ENCODE results near the gene C2.
A peak's percentile ranks its signal among the peaks of the same experiment; 100 is the strongest.

Gene C2

GRCh38 chr6:31900917-31901414 lies 26.6 kb upstream of the C2 start:
- peak overlapping the region; percentile 63; the same call in 1 of the 2 replicates for H3K9ac ChIP-seq (ENCODE audit: low read length)
- H3K9me3 ChIP-seq (ENCODE audit: insufficient read depth, low read length): no peaks in the 10 kb centered on the region
- peaks cover 4% of the 10 kb centered on the region; the same call in 1 of the 2 replicates for H3K79me2 ChIP-seq (ENCODE audit: insufficient read depth, low read length)
- peaks cover 2% of the 10 kb centered on the region; the same call in 1 of the 2 replicates for H3K36me3 ChIP-seq (ENCODE audit: low read length)
- H3K27me3 ChIP-seq (ENCODE audit: low read length): 0 out of 2 replicates have a peak, but pooled peaks cover 3% of the 10 kb centered on the region
- TF ChIP-seq CTCF (IDR thresholded peaks at IDR 0.05; ENCODE audit: insufficient read depth, low read length, poor library complexity, severe bottlenecking) (no peak), EZH2phosphoT487 (conservative IDR thresholded peaks at IDR 0.05; ENCODE audit: low read length) (no peak)
- H3K4me2 ChIP-seq (ENCODE audit: low read depth, low read length, poor library complexity, severe bottlenecking): peak overlapping the region; percentile 65
- H3K9me2 ChIP-seq (replicated peaks; ENCODE audit: insufficient read depth, low read length): no peaks in the 10 kb centered on the region
- H2AFZ ChIP-seq (ENCODE audit: low read depth, low read length, severe bottlenecking): no peak overlapping the region
- peaks cover 59% of the 10 kb centered on the region for H3F3A ChIP-seq (ENCODE audit: insufficient read depth)
- H3K27ac ChIP-seq (ENCODE audit: low read depth, low read length): peak overlapping the region; percentile 71
- H4K20me1 ChIP-seq (ENCODE audit: low read depth, low read length): no peaks in the 10 kb centered on the region
- peak overlapping the region; percentile 63 for H3K4me3 ChIP-seq (ENCODE audit: insufficient read depth, low read length, poor library complexity, severe bottlenecking)

GRCh38 chr6:31901415-31901952 lies 26.0 kb upstream of the C2 start:
- H3K9me2 ChIP-seq (replicated peaks; ENCODE audit: insufficient read depth, low read length): no peaks in the 10 kb centered on the region
- H3K27ac ChIP-seq (ENCODE audit: low read depth, low read length): peak overlapping the region; percentile 71
- H4K20me1 ChIP-seq (ENCODE audit: low read depth, low read length): no peaks in the 10 kb centered on the region
- peaks cover 54% of the 10 kb centered on the region for H3F3A ChIP-seq (ENCODE audit: insufficient read depth)
- TF ChIP-seq EZH2phosphoT487 (conservative IDR thresholded peaks at IDR 0.05; ENCODE audit: low read length) (no peak), CTCF (IDR thresholded peaks at IDR 0.05; ENCODE audit: insufficient read depth, low read length, poor library complexity, severe bottlenecking) (no peak)
- H2AFZ ChIP-seq (ENCODE audit: low read depth, low read length, severe bottlenecking): no peak overlapping the region
- peak overlapping the region; percentile 63 for H3K9ac ChIP-seq (ENCODE audit: low read length)
- H3K79me2 ChIP-seq (ENCODE audit: insufficient read depth, low read length): peaks cover 4% of the 10 kb centered on the region; the same call in 1 of the 2 replicates
- H3K9me3 ChIP-seq (ENCODE audit: insufficient read depth, low read length): no peaks in the 10 kb centered on the region
- peak overlapping the region; percentile 63 for H3K4me3 ChIP-seq (ENCODE audit: insufficient read depth, low read length, poor library complexity, severe bottlenecking)
- H3K4me2 ChIP-seq (ENCODE audit: low read depth, low read length, poor library complexity, severe bottlenecking): peak overlapping the region; percentile 65
- H3K36me3 ChIP-seq (ENCODE audit: low read length): no peaks in the 10 kb centered on the region
- 0 out of 2 replicates have a peak, but pooled peaks cover 3% of the 10 kb centered on the region for H3K27me3 ChIP-seq (ENCODE audit: low read length)

- Histone ChIP-seq H3K36me3 (ENCODE audit: low read length) (no peaks in the 10 kb centered on the region), H3K4me3 (ENCODE audit: insufficient read depth, low read length, poor library complexity, severe bottlenecking) (peak within 1 kb of the TSS; percentile 63), H3K27me3 (ENCODE audit: low read length) (0 out of 2 replicates have a peak, but pooled peaks cover 3% of the 10 kb centered on the region), H2AFZ (ENCODE audit: low read depth, low read length, severe bottlenecking) (peak within 1 kb of the TSS; percentile 81), H3F3A (ENCODE audit: insufficient read depth) (peaks cover 49% of the 10 kb centered on the region), H3K4me2 (ENCODE audit: low read depth, low read length, poor library complexity, severe bottlenecking) (peak within 1 kb of the TSS; percentile 65), H4K20me1 (ENCODE audit: low read depth, low read length) (no peaks in the 10 kb centered on the region), H3K9ac (ENCODE audit: low read length) (peak within 1 kb of the TSS; percentile 63), H3K9me2 (replicated peaks; ENCODE audit: insufficient read depth, low read length) (no peaks in the 10 kb centered on the region), H3K9me3 (ENCODE audit: insufficient read depth, low read length) (no peaks in the 10 kb centered on the region), H3K27ac (ENCODE audit: low read depth, low read length) (peak within 1 kb of the TSS; percentile 71), H3K79me2 (ENCODE audit: insufficient read depth, low read length) (no peaks in the 10 kb centered on the region; the same call in 1 of the 2 replicates)
- TF ChIP-seq EZH2phosphoT487 (conservative IDR thresholded peaks at IDR 0.05; ENCODE audit: low read length) (no peak), CTCF (IDR thresholded peaks at IDR 0.05; ENCODE audit: insufficient read depth, low read length, poor library complexity, severe bottlenecking) (no peak)
These were observed 25.4 kb upstream of the C2 start, which contains the start of gene ZBTB12 for GRCh38 chr6:31901953-31902643. Gene ZBTB12, minus strand, starts transcription at chr6:31902086. Its CDS starts 781 bp downstream, at chr6:31901305.

Measured in SU-DHL-6 (cell line).